Lung (tissue), 12 donors: ENCODE measurements around the gene ICE1. TPM values are rescaled to one million over a fixed set of nuclear protein-coding genes. Genes with fewer than 3 reads are reported as not detected.

Source experiments
- ATAC-seq: fragments of 200-7000 bp; cut with Tn5 transposase; one replicate; pipeline ENCODE4 v1.9.1; 2020; ENCODE audit warnings: moderate number of reproducible peaks; ENCODE audit not compliant: insufficient read depth, low FRiP score
- DNase-seq, 3 donors: peaks; one replicate each; pipeline ENCODE4 v3.0.0-alpha.2; 2013 to 2017
- H3K27ac ChIP-seq, 2 donors: one replicate each; pipeline ENCODE4 v1.5.1; 2013; ENCODE audit warnings: mild to moderate bottlenecking in 2 of 2, moderate library complexity in 2 of 2, control low read depth in 1 of 2, inconsistent platforms in 1 of 2, low read depth in 1 of 2, low read length in 1 of 2
- H3K27me3 ChIP-seq, 3 donors: one replicate each; pipeline ENCODE4 v1.5.1; 2013; ENCODE audit warnings: low read length in 2 of 3; ENCODE audit not compliant: control insufficient read depth in 3 of 3, insufficient read depth in 3 of 3
- H3K36me3 ChIP-seq, 4 donors: one replicate each; pipeline ENCODE4 v1.5.1; 2013; ENCODE audit warnings: low read length in 4 of 4, mild to moderate bottlenecking in 1 of 4, moderate library complexity in 1 of 4; ENCODE audit not compliant: control insufficient read depth in 4 of 4, insufficient read depth in 4 of 4
- H3K4me1 ChIP-seq, 5 donors: one replicate each; pipeline ENCODE4 v1.5.1; 2013; ENCODE audit warnings: low read length in 5 of 5, mild to moderate bottlenecking in 2 of 5, moderate library complexity in 1 of 5; ENCODE audit not compliant: control insufficient read depth in 5 of 5, insufficient read depth in 5 of 5
- H3K4me3 ChIP-seq: one replicate; pipeline ENCODE4 v1.5.1; 2013; ENCODE audit warnings: mild to moderate bottlenecking, control low read depth, moderate library complexity
- H3K9ac ChIP-seq, 2 donors: one replicate each; pipeline ENCODE4 v1.5.1; 2013; ENCODE audit warnings: low read length in 2 of 2, control low read depth in 1 of 2; ENCODE audit not compliant: insufficient read depth in 1 of 2
- H3K9me3 ChIP-seq, 4 donors: one replicate each; pipeline ENCODE4 v1.5.1; 2013; ENCODE audit warnings: low read length in 3 of 4, mild to moderate bottlenecking in 1 of 4, moderate library complexity in 1 of 4; ENCODE audit not compliant: control insufficient read depth in 4 of 4, insufficient read depth in 3 of 4
- WGBS, 2 donors: extraction: QIAGEN DNeasy Blood & Tissue Kit; methylation state at CpG; one replicate each; pipeline ENCODE4 v1.1.7; 2013; 5-methylcytosine and 5-hydroxymethylcytosine counted together
- polyA plus RNA-seq, 2 donors: library from polyadenylated mRNA; stranded (reverse); fragments of 200-250 nt; gene quantifications; one replicate each; pipeline ENCODE4 v1.2.1, GENCODE V29; 2013
- total RNA-seq, 2 donors: library from RNA; depleted of rRNA in 1 of 2; stranded (reverse); fragments of >200 nt in 1 of 2; gene quantifications; one replicate each; pipeline ENCODE4 v1.2.1, GENCODE V29; 2014 to 2021
- TF ChIP-seq, protein P1 (sequence below): IDR thresholded peaks from 2 replicates; pipeline ENCODE4 v1.5.1; 2012; ENCODE audit warnings: mild to moderate bottlenecking; ENCODE audit errors: control extremely low read depth, extremely low read depth
- donor health status: control.
- donor health status: control.
- donor health status: Bipolar disorder and iron deficiency.
- donor health status: healthy.
- donor health status: DM: yes; HTN: yes; CAD: no.

Gene ICE1
- total and polyA plus RNA-seq, 4 donors: 4.9 to 33.3 (median 14.8) TPM

DNA sequence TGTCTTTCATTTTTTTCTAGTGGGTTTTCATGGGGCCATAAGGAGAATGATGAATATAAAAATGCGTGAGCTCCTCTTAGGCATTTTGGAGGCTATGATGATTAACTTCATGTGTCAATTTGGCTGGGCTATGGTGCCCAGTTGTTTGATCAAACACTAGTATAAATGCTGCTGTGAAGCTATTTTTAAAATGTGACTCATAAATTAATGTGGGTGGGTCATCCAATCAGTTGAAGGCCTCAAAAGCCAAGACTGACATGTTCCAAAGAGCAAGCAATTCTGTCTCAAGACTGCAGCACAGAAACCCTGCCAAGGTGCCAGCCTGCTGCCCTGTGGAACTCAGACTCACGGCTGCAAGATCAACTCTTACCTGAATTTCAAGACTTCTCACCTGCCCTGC lies 24.4 kb upstream of the ICE1 start:
- ATAC-seq: no peak

DNA sequence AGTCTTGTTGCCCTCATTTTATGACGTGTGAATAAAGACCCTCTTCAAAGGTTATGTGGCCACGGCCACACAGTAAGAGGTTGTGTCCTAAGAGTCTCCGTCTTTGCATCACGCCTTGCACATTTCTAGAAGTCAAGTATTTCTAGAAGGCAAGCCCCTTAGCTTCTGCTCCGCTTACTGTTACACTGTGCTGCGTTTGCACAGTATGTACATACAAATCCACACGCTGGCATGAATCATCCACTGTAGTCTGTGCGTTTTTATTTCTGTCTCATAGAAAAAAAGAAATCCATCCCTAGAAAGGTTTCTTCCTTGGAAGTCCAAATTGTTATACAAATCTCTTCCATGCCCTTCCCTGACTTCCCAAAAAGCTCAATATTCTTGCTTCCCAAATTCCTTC lies 21.4 kb upstream of the ICE1 start:
- TF ChIP-seq, protein P1, sequence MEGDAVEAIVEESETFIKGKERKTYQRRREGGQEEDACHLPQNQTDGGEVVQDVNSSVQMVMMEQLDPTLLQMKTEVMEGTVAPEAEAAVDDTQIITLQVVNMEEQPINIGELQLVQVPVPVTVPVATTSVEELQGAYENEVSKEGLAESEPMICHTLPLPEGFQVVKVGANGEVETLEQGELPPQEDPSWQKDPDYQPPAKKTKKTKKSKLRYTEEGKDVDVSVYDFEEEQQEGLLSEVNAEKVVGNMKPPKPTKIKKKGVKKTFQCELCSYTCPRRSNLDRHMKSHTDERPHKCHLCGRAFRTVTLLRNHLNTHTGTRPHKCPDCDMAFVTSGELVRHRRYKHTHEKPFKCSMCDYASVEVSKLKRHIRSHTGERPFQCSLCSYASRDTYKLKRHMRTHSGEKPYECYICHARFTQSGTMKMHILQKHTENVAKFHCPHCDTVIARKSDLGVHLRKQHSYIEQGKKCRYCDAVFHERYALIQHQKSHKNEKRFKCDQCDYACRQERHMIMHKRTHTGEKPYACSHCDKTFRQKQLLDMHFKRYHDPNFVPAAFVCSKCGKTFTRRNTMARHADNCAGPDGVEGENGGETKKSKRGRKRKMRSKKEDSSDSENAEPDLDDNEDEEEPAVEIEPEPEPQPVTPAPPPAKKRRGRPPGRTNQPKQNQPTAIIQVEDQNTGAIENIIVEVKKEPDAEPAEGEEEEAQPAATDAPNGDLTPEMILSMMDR: no peak
- no peak for DNase-seq
- Histone ChIP-seq H3K9ac (no peak overlapping the region), H3K27ac (no peak overlapping the region), H3K4me1 (no peaks in the 10 kb centered on the region), H3K27me3 (no peaks in the 10 kb centered on the region), H3K9me3 (peaks cover 0 to 3% (median 0%) of the 10 kb centered on the region in 4 donors), H3K4me3 (no peak overlapping the region), H3K36me3 (no peaks in the 10 kb centered on the region)
- WGBS, 2 donors: 89 to 95% methylated on average over 8 of the region's 8 CpGs
- ATAC-seq: no peak

More for the DNA sequence above, 24.4 kb upstream of the ICE1 start:
- H3K4me1 ChIP-seq: no peaks in the 10 kb centered on the region
- H3K27me3 ChIP-seq: no peaks in the 10 kb centered on the region
- H3K36me3 ChIP-seq: no peaks in the 10 kb centered on the region
- no peak for DNase-seq
- H3K27ac ChIP-seq: no peak overlapping the region
- H3K4me3 ChIP-seq: no peak overlapping the region
- TF ChIP-seq, protein P1: no peak
- H3K9me3 ChIP-seq: peaks cover 0 to 3% (median 0%) of the 10 kb centered on the region in 4 donors
- no peak overlapping the region for H3K9ac ChIP-seq
- 84 to 96% methylated on average over 2 of the region's 2 CpGs for WGBS, 2 donors

DNA sequence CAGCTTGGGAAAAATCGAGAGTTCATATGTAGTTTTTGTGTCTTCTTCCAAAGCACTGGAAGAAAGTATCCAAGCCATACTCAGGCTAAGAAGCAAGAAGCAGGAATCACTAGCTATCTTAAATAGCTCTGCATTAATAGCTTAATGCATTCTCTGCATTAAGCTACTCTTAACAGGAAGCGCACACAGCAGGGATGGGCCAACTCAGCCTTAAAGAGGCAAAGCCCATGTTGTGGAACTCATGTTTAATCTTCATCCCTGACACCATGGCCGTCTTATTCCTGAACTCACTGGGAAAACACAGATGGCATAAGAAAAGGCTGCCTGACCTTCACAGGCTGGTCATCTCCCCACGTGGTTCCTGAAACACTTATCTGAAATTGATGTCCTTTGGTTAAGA lies 18.7 kb upstream of the ICE1 start:
- H3K4me3 ChIP-seq: no peak overlapping the region
- no peak for DNase-seq
- WGBS, 2 donors: 79 to 80% methylated on average over 4 of the region's 4 CpGs

More for the DNA sequence above, 18.7 kb upstream of the ICE1 start:
- no peak overlapping the region for H3K9ac ChIP-seq
- TF ChIP-seq, protein P1: no peak
- peaks cover 0 to 3% (median under 1%) of the 10 kb centered on the region in 4 donors for H3K9me3 ChIP-seq
- no peaks in the 10 kb centered on the region for H3K36me3 ChIP-seq
- no peak for ATAC-seq
- no peak overlapping the region for H3K27ac ChIP-seq
- no peaks in the 10 kb centered on the region for H3K27me3 ChIP-seq
- H3K4me1 ChIP-seq: no peaks in the 10 kb centered on the region
